Measurements from ENCODE around the gene DCC.

The DCC gene

DNA sequence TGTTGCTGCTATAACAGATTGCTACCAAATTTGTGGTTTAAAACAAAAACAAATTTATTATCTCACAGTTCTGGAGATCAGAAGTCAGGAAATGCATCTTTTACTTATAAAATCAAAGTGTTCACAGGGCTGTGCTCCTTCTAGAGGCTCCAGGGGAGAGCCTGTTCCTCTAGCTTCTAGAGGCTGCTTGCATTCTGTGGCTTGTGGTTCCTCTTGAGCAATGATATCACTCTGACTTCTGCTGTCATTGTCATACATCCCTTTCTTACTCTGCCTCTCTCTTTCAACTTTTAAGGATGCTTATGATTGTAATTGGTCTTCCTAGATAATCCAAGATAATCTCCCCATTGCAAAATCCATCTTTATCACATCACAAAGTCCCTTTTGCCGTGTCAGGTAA, 6.1 kb upstream of the DCC start:
- Histone ChIP-seq H3K27me3 (replicated peaks; ENCODE audit: control insufficient read depth, insufficient read depth, low read length, poor library complexity, severe bottlenecking) (no peaks in the 10 kb centered on the region), H3K4me1 (ENCODE audit: control insufficient read depth, insufficient read depth, low read length, poor library complexity, severe bottlenecking) (no peaks in the 10 kb centered on the region), H3K4me3 (ENCODE audit: insufficient read depth, low read depth, low read length, poor library complexity, severe bottlenecking) (no peak overlapping the region), H3K27ac (ENCODE audit: insufficient read depth, low read length, poor library complexity, severe bottlenecking) (no peak overlapping the region), H3K9me3 (ENCODE audit: control insufficient read depth, low read length) (no peaks in the 10 kb centered on the region), H3K36me3 (ENCODE audit: control insufficient read depth, insufficient read depth, low read length) (no peaks in the 10 kb centered on the region)
- no peak for DNase-seq

DNA sequence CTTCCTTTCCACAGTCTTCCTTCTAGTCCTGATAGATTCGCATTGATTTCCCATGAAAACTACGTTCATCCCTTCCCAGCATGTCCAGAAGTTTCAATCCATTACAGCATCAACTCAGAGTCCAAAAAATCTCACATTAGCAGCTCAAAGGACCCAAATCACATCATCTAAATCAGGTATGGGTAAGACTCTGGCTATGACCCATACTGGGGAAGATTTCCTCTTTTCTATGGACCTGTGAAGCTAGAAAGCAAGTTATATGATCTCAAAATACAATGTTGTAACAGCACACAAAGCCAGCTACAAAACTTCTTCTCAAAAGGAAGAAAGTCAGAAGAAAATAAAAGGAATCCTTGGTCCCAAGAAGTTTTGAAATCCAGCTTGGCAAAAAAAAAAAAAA, 5.7 kb upstream of the DCC start:
- Histone ChIP-seq H3K4me1 (ENCODE audit: control insufficient read depth, insufficient read depth, low read length, poor library complexity, severe bottlenecking) (no peaks in the 10 kb centered on the region), H3K36me3 (ENCODE audit: control insufficient read depth, insufficient read depth, low read length) (no peaks in the 10 kb centered on the region), H3K9me3 (ENCODE audit: control insufficient read depth, low read length) (no peaks in the 10 kb centered on the region), H3K27me3 (replicated peaks; ENCODE audit: control insufficient read depth, insufficient read depth, low read length, poor library complexity, severe bottlenecking) (no peaks in the 10 kb centered on the region), H3K27ac (ENCODE audit: insufficient read depth, low read length, poor library complexity, severe bottlenecking) (no peak overlapping the region), H3K4me3 (ENCODE audit: insufficient read depth, low read depth, low read length, poor library complexity, severe bottlenecking) (no peak overlapping the region)
- no peak for DNase-seq

DNA sequence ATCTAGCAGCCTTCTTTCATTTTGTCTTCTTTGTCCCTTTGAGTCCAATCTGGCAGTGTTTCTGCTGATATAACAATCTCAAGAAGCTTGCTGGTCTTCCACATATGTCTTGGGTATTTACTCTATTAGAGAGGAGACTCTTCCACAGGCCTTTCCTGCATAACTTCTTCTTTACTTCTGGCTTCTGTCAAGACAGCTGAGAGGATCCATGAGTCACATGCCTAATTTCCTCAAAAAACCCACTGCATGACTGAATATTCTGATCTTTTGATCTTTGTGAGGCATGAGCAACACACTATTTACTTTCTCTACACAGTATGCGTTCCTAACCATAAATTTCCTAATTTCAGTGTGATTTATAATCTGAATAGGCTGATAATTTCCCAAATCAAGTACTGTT, 5.1 kb upstream of the DCC start:
- no peak for DNase-seq
- H3K9me3 ChIP-seq (ENCODE audit: control insufficient read depth, low read length) = no peaks in the 10 kb centered on the region
- H3K36me3 ChIP-seq (ENCODE audit: control insufficient read depth, insufficient read depth, low read length) = no peaks in the 10 kb centered on the region

DNA sequence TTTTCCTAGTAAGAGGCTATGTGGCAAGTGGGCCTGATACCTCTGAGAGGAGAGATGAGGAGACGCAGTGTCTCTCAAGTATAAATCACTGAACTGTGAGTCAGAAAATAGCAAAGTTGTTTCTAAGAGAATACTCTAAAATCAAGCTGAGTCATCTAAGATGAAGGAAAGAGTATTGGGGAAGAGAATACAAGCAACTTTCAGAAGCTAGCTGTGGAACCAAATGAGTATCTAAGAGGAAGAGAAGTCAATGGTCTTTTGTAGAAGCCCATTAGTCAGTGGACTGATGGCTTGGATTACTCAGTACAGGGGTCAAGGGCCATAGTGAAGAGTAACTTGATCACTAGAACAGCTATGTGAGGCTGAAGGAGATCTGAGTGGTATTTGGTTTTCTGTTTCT, 2.7 kb upstream of the DCC start:
- H3K9me3 ChIP-seq (ENCODE audit: control insufficient read depth, low read length) = no peaks in the 10 kb centered on the region
- no peaks in the 10 kb centered on the region for H3K36me3 ChIP-seq (ENCODE audit: control insufficient read depth, insufficient read depth, low read length)
- no peaks in the 10 kb centered on the region for H3K4me1 ChIP-seq (ENCODE audit: control insufficient read depth, insufficient read depth, low read length, poor library complexity, severe bottlenecking)
- H3K27ac ChIP-seq (ENCODE audit: insufficient read depth, low read length, poor library complexity, severe bottlenecking) = no peak overlapping the region
- no peaks in the 10 kb centered on the region for H3K27me3 ChIP-seq (replicated peaks; ENCODE audit: control insufficient read depth, insufficient read depth, low read length, poor library complexity, severe bottlenecking)
- no peak for DNase-seq
- H3K4me3 ChIP-seq (ENCODE audit: insufficient read depth, low read depth, low read length, poor library complexity, severe bottlenecking) = no peak overlapping the region

More for the DNA sequence above, 5.1 kb upstream of the DCC start:
- H3K27ac ChIP-seq (ENCODE audit: insufficient read depth, low read length, poor library complexity, severe bottlenecking) = no peak overlapping the region
- H3K4me1 ChIP-seq (ENCODE audit: control insufficient read depth, insufficient read depth, low read length, poor library complexity, severe bottlenecking) = no peaks in the 10 kb centered on the region
- H3K4me3 ChIP-seq (ENCODE audit: insufficient read depth, low read depth, low read length, poor library complexity, severe bottlenecking) = no peak overlapping the region
- no peaks in the 10 kb centered on the region for H3K27me3 ChIP-seq (replicated peaks; ENCODE audit: control insufficient read depth, insufficient read depth, low read length, poor library complexity, severe bottlenecking)

DNA sequence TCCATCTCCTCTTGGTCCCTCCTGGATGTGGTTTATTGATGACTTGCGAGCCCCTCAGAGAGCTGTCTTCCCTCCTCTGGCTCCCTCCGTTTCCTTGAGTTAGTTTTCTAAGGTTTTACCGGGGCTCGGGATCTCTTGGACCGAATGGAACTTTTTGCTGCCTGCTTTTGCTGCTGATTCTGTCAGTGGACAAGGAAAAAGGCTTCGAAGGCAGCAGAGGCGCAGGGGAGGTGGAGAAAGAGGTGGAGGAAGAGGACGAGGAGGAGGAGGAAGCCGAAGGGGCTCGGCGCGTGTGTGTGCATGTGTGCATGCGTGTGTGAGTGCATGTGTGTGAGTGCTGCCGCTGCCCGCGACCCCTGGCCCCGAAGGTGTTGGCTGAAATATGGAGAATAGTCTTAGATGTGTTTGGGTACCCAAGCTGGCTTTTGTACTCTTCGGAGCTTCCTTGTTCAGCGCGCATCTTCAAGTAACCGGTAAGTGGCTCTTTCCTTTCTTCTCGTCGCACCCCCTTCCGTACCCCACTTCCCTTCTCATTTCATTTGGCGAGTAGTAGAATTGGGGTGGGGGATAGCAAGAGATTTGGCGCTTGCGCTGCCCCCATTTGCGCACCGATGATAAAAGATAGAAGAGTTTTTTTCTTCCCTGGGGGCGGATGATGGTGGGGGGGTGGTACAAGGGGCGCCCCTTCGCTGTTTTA, 557 bp downstream of the DCC start:
- DNase-seq = no peak
- Histone ChIP-seq H3K36me3 (ENCODE audit: control insufficient read depth, insufficient read depth, low read length) (no peaks in the 10 kb centered on the region), H3K4me1 (ENCODE audit: control insufficient read depth, insufficient read depth, low read length, poor library complexity, severe bottlenecking) (no peaks in the 10 kb centered on the region), H3K27ac (ENCODE audit: insufficient read depth, low read length, poor library complexity, severe bottlenecking) (no peak overlapping the region), H3K4me3 (ENCODE audit: insufficient read depth, low read depth, low read length, poor library complexity, severe bottlenecking) (no peak overlapping the region), H3K27me3 (replicated peaks; ENCODE audit: control insufficient read depth, insufficient read depth, low read length, poor library complexity, severe bottlenecking) (no peaks in the 10 kb centered on the region), H3K9me3 (ENCODE audit: control insufficient read depth, low read length) (no peaks in the 10 kb centered on the region)

DNA sequence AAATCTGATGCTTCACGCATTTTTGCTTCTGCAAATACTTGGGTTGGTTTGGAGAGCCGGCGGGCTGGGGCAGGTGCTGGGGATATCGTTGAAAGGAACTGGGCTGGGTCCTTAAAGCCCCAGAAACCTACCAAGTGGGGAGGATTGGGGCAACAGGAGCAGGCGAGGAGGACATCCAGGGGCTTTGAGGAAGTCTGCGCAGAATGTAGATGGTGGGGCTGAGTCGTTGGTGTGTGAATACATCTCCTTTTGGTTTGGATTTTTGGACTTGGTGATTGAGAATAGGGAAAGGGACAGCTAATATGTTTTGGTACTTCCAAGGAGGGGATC, 1.1 kb downstream of the DCC start:
- H3K4me3 ChIP-seq (ENCODE audit: insufficient read depth, low read depth, low read length, poor library complexity, severe bottlenecking) = no peak overlapping the region
- H3K9me3 ChIP-seq (ENCODE audit: control insufficient read depth, low read length) = no peaks in the 10 kb centered on the region
- H3K36me3 ChIP-seq (ENCODE audit: control insufficient read depth, insufficient read depth, low read length) = no peaks in the 10 kb centered on the region
- no peaks in the 10 kb centered on the region for H3K4me1 ChIP-seq (ENCODE audit: control insufficient read depth, insufficient read depth, low read length, poor library complexity, severe bottlenecking)
- H3K27ac ChIP-seq (ENCODE audit: insufficient read depth, low read length, poor library complexity, severe bottlenecking) = no peak overlapping the region
- DNase-seq = no peak
- H3K27me3 ChIP-seq (replicated peaks; ENCODE audit: control insufficient read depth, insufficient read depth, low read length, poor library complexity, severe bottlenecking) = no peaks in the 10 kb centered on the region

DNA sequence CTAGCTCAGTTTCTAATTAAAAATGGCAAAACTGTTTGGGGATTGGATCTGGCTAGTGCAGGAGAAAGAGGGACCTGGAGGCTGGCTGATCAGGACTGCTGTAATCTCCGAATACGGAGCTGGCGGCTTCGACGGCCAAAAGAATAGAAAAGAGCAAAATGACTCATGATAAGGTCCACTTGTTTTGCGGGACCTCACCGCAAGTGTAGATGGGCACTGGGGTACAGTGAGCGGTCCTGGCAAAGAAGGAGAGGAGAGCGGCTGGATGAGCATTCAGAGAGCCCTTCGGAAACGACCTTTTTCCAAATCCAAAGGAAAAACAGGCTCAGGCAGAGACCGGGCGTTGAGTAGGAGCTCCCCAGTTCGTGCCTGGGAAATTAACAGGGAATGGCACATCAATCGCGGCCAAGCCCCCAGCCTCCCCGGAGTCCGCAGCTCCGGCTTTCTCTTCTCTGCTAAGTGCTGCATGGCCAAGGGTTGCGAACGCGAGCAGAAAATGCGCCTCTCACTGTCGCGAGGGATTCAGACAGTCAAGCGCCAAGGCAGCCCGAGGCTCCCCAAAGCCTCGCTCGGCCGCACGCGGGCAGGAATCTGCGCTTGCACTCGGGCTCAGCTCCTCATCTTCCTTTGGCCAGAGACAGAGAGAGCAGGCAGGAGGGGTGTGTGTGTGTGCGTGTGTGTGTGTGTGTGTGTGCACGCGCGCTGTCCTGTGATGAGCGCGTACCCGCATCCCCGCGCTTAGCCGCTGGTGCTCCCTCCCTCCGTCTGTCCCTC, 1.8 kb downstream of the DCC start:
- H3K27ac ChIP-seq (ENCODE audit: insufficient read depth, low read length, poor library complexity, severe bottlenecking) = no peak overlapping the region
- no peak overlapping the region for H3K4me3 ChIP-seq (ENCODE audit: insufficient read depth, low read depth, low read length, poor library complexity, severe bottlenecking)
- no peak for DNase-seq
- H3K36me3 ChIP-seq (ENCODE audit: control insufficient read depth, insufficient read depth, low read length) = no peaks in the 10 kb centered on the region
- H3K9me3 ChIP-seq (ENCODE audit: control insufficient read depth, low read length) = no peaks in the 10 kb centered on the region
- H3K27me3 ChIP-seq (replicated peaks; ENCODE audit: control insufficient read depth, insufficient read depth, low read length, poor library complexity, severe bottlenecking) = no peaks in the 10 kb centered on the region
- no peaks in the 10 kb centered on the region for H3K4me1 ChIP-seq (ENCODE audit: control insufficient read depth, insufficient read depth, low read length, poor library complexity, severe bottlenecking)

DNA sequence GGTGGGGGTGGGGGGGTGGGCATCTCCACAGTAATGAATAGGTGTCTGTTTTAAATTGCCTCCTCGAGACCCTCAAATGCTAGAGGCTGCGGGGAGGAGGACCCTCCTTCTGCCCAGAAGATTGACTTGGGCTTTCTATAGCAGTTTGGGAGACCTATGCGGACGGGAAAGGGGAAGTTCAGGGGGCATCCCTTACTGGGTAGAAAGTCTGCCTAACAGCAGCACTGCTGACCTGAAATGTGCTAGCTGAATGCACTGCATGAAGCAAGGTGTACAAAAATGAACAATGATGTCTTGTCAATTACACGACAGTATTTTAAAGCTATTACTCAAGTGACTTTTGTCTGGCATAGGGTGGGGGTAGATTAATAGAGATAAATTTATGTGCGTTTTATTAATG, 2.5 kb downstream of the DCC start:
- DNase-seq = no peak
- no peak overlapping the region for H3K4me3 ChIP-seq (ENCODE audit: insufficient read depth, low read depth, low read length, poor library complexity, severe bottlenecking)
- H3K36me3 ChIP-seq (ENCODE audit: control insufficient read depth, insufficient read depth, low read length) = no peaks in the 10 kb centered on the region
- H3K27ac ChIP-seq (ENCODE audit: insufficient read depth, low read length, poor library complexity, severe bottlenecking) = no peak overlapping the region
- no peaks in the 10 kb centered on the region for H3K9me3 ChIP-seq (ENCODE audit: control insufficient read depth, low read length)
- H3K4me1 ChIP-seq (ENCODE audit: control insufficient read depth, insufficient read depth, low read length, poor library complexity, severe bottlenecking) = no peaks in the 10 kb centered on the region
- H3K27me3 ChIP-seq (replicated peaks; ENCODE audit: control insufficient read depth, insufficient read depth, low read length, poor library complexity, severe bottlenecking) = no peaks in the 10 kb centered on the region

DNA sequence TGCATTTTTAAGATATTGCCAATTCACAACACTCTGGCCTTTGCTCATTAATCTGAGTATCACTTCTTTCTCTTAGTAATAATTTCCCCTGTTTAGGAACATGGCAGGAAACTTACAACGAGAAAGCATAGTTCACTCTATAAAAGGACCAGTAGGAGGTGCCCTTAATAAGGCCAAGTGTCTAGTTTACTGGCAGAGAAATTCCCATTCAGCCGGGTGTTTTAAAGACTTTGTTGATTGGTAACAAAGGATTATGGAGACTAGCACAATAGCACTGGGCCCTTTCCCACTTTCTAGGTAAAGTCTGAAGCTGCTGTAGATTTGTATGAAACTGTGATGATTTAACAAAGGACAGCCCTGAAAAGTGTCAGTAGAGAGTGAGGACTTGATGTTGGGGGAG, 3.1 kb downstream of the DCC start:
- no peak for DNase-seq
- Histone ChIP-seq H3K4me3 (ENCODE audit: insufficient read depth, low read depth, low read length, poor library complexity, severe bottlenecking) (no peak overlapping the region), H3K4me1 (ENCODE audit: control insufficient read depth, insufficient read depth, low read length, poor library complexity, severe bottlenecking) (no peaks in the 10 kb centered on the region), H3K27ac (ENCODE audit: insufficient read depth, low read length, poor library complexity, severe bottlenecking) (no peak overlapping the region), H3K36me3 (ENCODE audit: control insufficient read depth, insufficient read depth, low read length) (no peaks in the 10 kb centered on the region), H3K27me3 (replicated peaks; ENCODE audit: control insufficient read depth, insufficient read depth, low read length, poor library complexity, severe bottlenecking) (no peaks in the 10 kb centered on the region), H3K9me3 (ENCODE audit: control insufficient read depth, low read length) (no peaks in the 10 kb centered on the region)

DNA sequence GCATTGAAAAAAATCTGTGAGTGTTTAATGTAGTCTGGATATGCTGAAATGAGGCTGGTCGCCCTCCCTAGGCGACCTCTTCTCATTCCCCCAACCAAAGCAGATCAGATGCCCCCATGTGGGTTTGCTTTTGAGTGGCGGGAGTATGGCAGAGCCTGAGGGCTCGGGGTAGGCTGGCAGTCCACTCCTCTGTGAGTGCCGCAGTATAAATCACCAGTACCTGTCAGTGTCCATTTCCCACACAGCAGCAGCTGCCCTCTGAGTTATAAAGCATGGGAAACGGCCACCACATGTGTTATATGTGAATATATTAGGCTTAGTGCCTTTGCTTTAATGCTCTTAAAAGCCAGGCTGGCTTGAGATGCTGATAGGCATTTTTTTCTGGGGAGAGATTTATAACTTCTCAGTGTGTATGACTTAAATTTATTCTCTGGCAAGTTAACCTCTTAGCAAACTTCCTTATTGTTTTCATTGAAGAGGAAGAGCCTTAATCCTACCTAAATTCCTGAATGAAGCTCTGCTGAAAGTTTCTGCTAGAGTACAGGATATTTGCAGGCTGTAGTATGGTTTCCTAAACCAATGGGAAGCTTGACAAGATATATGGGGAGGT, 3.8 kb downstream of the DCC start:
- no peak for DNase-seq

More for the DNA sequence above, 3.8 kb downstream of the DCC start:
- no peaks in the 10 kb centered on the region for H3K36me3 ChIP-seq (ENCODE audit: control insufficient read depth, insufficient read depth, low read length)
- no peak overlapping the region for H3K4me3 ChIP-seq (ENCODE audit: insufficient read depth, low read depth, low read length, poor library complexity, severe bottlenecking)
- H3K4me1 ChIP-seq (ENCODE audit: control insufficient read depth, insufficient read depth, low read length, poor library complexity, severe bottlenecking) = no peaks in the 10 kb centered on the region
- H3K27me3 ChIP-seq (replicated peaks; ENCODE audit: control insufficient read depth, insufficient read depth, low read length, poor library complexity, severe bottlenecking) = no peaks in the 10 kb centered on the region
- no peaks in the 10 kb centered on the region for H3K9me3 ChIP-seq (ENCODE audit: control insufficient read depth, low read length)
- no peak overlapping the region for H3K27ac ChIP-seq (ENCODE audit: insufficient read depth, low read length, poor library complexity, severe bottlenecking)
